GM10248 (cell line): ENCODE data around the gene RBM19.

Experiments used
- CTCF ChIA-PET: fragments of 300-600 bp; sonication (Branson Sonifier 250); formaldehyde crosslinking; extraction: SDS; loops from one replicate; lab custom pipeline; 2021; ENCODE audit warnings: antibody characterized with exemption; lab: Yijun Ruan, JAX
- POLR2A ChIA-PET: fragments of 350-650 bp; sonication (Branson Sonifier 250); formaldehyde crosslinking; extraction: SDS; loops from one replicate; lab custom pipeline; 2020; ENCODE audit warnings: antibody characterized with exemption; lab: Yijun Ruan, JAX
- DNase-seq: peaks from one replicate; pipeline ENCODE4 v3.0.0; 2012; ENCODE audit errors: extremely low spot score
- CTCF ChIP-seq: IDR thresholded peaks from 2 replicates; pipeline ENCODE4 v1.5.1; 2012; ENCODE audit warnings: mild to moderate bottlenecking, low read depth; ENCODE audit errors: extremely low read depth, missing control alignments, control extremely low read depth

The RBM19 gene

GRCh38 chr12:113833422-113833821 is 132.7 kb downstream of the RBM19 start:
- ChIA-PET POLR2A (no interaction called here), CTCF (no interaction called here)
- no peak for TF ChIP-seq CTCF
- DNase-seq, result no peak

GRCh38 chr12:113831476-113831875 is 134.6 kb downstream of the RBM19 start:
- ChIA-PET CTCF (no interaction called here), POLR2A (no interaction called here)
- TF ChIP-seq CTCF, result no peak
- DNase-seq, result no peak

GRCh38 chr12:113831016-113831415 is 135.1 kb downstream of the RBM19 start:
- no peak for DNase-seq
- CTCF ChIA-PET, result no interaction called here
- POLR2A ChIA-PET, result no interaction called here
- no peak for TF ChIP-seq CTCF

GRCh38 chr12:113829212-113829611 is 136.9 kb downstream of the RBM19 start:
- CTCF ChIA-PET, result no interaction called here
- no peak for DNase-seq
- POLR2A ChIA-PET, result no interaction called here
- no peak for TF ChIP-seq CTCF

GRCh38 chr12:113827539-113828114 is 138.5 kb downstream of the RBM19 start:
- no peak for TF ChIP-seq CTCF
- POLR2A ChIA-PET, result no interaction called here
- CTCF ChIA-PET, result no interaction called here
- DNase-seq, result no peak

- DNase-seq, result no peak
- ChIA-PET CTCF (no interaction called here), POLR2A (no interaction called here)
- TF ChIP-seq CTCF, result no peak
Measured at GRCh38 chr12:113826805-113827538, 139.2 kb downstream of the RBM19 start.
